Loucy (cell line): ENCODE measurements around the gene AGBL1.

ENCODE experiments used
- CTCF ChIP-seq: fragments of 200-600 bp; sonication (generic); conservative IDR thresholded peaks from 2 replicates; pipeline ENCODE4 v1.5.1; 2014; ENCODE audit warnings: mild to moderate bottlenecking, antibody characterized with exemption, low read length
- EZH2phosphoT487 ChIP-seq: fragments of 200-600 bp; IDR thresholded peaks from 2 replicates; pipeline ENCODE4 v1.6.1; 2018; ENCODE audit warnings: antibody characterized with exemption, mild to moderate bottlenecking, moderate library complexity, borderline replicate concordance

- no peak for TF ChIP-seq CTCF
- TF ChIP-seq EZH2phosphoT487, result no peak
Measured at GRCh38 chr15:86439614-86440013, 359.9 kb downstream of the AGBL1 start.
